GM18498 (cell line): ENCODE measurements around the gene CLCN7.

Experiments
- ATAC-seq: cut with Tn5 transposase; IDR thresholded peaks from one replicate; pipeline ENCODE4 v1.9.1; 2021; ENCODE audit warnings: mild to moderate bottlenecking, moderate library complexity; ENCODE audit not compliant: unreplicated experiment

The CLCN7 gene

GRCh38 chr16:1503110-1503955, 28.5 kb upstream of the CLCN7 start:
- ATAC-seq, result no peak

- ATAC-seq, result no peak
These were observed 27.5 kb upstream of the CLCN7 start for GRCh38 chr16:1502092-1503004.

- ATAC-seq, result no peak
These were observed 26.8 kb upstream of the CLCN7 start for GRCh38 chr16:1501630-1502029.

- no peak for ATAC-seq
These were observed 25.8 kb upstream of the CLCN7 start for GRCh38 chr16:1500465-1501150.

GRCh38 chr16:1499756-1500464, 25.1 kb upstream of the CLCN7 start:
- ATAC-seq, result no peak

- ATAC-seq, result no peak
These were observed 24.3 kb upstream of the CLCN7 start for GRCh38 chr16:1498899-1499676.

- ATAC-seq, result no peak
These were observed 22.3 kb upstream of the CLCN7 start for GRCh38 chr16:1497014-1497598.

- ATAC-seq, result no peak
These were observed 21.6 kb upstream of the CLCN7 start for GRCh38 chr16:1496464-1496863.

- ATAC-seq, result no peak
These were observed 21.0 kb upstream of the CLCN7 start for GRCh38 chr16:1495889-1496262.

GRCh38 chr16:1495211-1495888, 20.5 kb upstream of the CLCN7 start:
- ATAC-seq, result no peak

- no peak for ATAC-seq
These were observed 19.9 kb upstream of the CLCN7 start for GRCh38 chr16:1494711-1495110.

GRCh38 chr16:1494129-1494640, 19.4 kb upstream of the CLCN7 start:
- ATAC-seq, result no peak

- ATAC-seq, result peak; percentile 9
These were observed 18.9 kb upstream of the CLCN7 start for GRCh38 chr16:1493746-1494094.

GRCh38 chr16:1492923-1493745, 18.3 kb upstream of the CLCN7 start, which contains the start of gene TELO2:
TELO2 (plus strand) TSS chr16:1493360; CDS start chr16:1494282, 922 bp downstream.
- peak; percentile 69 for ATAC-seq

GRCh38 chr16:1492082-1492922, 17.5 kb upstream of the CLCN7 start:
- ATAC-seq, result no peak

GRCh38 chr16:1491327-1491726, 16.5 kb upstream of the CLCN7 start:
- ATAC-seq, result no peak

GRCh38 chr16:1489077-1489476, 14.2 kb upstream of the CLCN7 start:
- no peak for ATAC-seq
